ENCODE measurements around the gene MICU1. TPM values are rescaled to one million over a fixed set of nuclear protein-coding genes. Genes with fewer than 3 reads are reported as not detected.

Gene MICU1
- total and polyA plus RNA-seq, 2 of the 13 experiments (the other 11 are each of a cell fraction or from before 2014, with no cell fraction given), result 32.5 to 56.1 TPM

GRCh38 chr10:72332423-72333111, 293.3 kb downstream of the MICU1 start (continued):
- TF ChIP-seq ZNF687 (CRISPR knock-in tag; IDR thresholded peaks at IDR 0.05) (peak; percentile 45), ZMAT3 (CRISPR knock-in tag; conservative IDR thresholded peaks at IDR 0.05) (no peak), SP5 (CRISPR knock-in tag; IDR thresholded peaks at IDR 0.05; ENCODE audit: borderline replicate concordance, low read depth) (no peak), MTERF4 (CRISPR knock-in tag; IDR thresholded peaks at IDR 0.05) (no peak), ZNF234 (CRISPR knock-in tag; conservative IDR thresholded peaks at IDR 0.05) (no peak), ZKSCAN8 (CRISPR knock-in tag; IDR thresholded peaks at IDR 0.05; ENCODE audit: borderline replicate concordance) (no peak), ZNF777 (CRISPR knock-in tag; IDR thresholded peaks at IDR 0.05) (peak; percentile 30; the same call in 1 of the 2 replicates), ZBTB4 (CRISPR knock-in tag; IDR thresholded peaks at IDR 0.05; ENCODE audit: borderline replicate concordance) (no peak), ZBTB21 (CRISPR knock-in tag; IDR thresholded peaks at IDR 0.05) (no peak), ZNF232 (CRISPR knock-in tag; IDR thresholded peaks at IDR 0.05; ENCODE audit: borderline replicate concordance) (no peak), ZNF740 (CRISPR knock-in tag; IDR thresholded peaks at IDR 0.05) (peak; percentile 73), DR1 (CRISPR knock-in tag; IDR thresholded peaks at IDR 0.05) (0 out of 2 replicates have a peak, but pooled peaks have one; percentile 9), ZNF142 (CRISPR knock-in tag; IDR thresholded peaks at IDR 0.05) (no peak), PHF8 (CRISPR knock-in tag; IDR thresholded peaks at IDR 0.05) (no peak), POLR2A (IDR thresholded peaks at IDR 0.05; ENCODE audit: insufficient read depth in 1 of 2, low read depth in 2 of 2, low read length in 2 of 2) (peak in 1 of 2 experiments; percentile 41; a peak in 1 of 4 replicates)

Measured in HepG2 (cell line).